GM12865 (cell line): ENCODE results near the gene MGRN1.

Experiments used
- DNase-seq: peaks from one replicate; pipeline ENCODE4 v3.0.0; 2010; ENCODE audit warnings: low read depth
- H3K4me3 ChIP-seq: 2 replicates; pipeline ENCODE4 v1.5.1; 2011; ENCODE audit warnings: mild to moderate bottlenecking, low read depth, low read length, control low read depth
- CTCF ChIP-seq: IDR thresholded peaks from 2 replicates; pipeline ENCODE4 v1.5.1; 2011; ENCODE audit warnings: low read length, control low read depth, low read depth, inconsistent platforms; ENCODE audit not compliant: insufficient read depth; ENCODE audit errors: missing control alignments

The MGRN1 gene

GRCh38 chr16:4614571-4615383 is 9.8 kb upstream of the MGRN1 start, which contains the start of gene UBALD1:
UBALD1 (minus strand) TSS chr16:4614888; CDS start chr16:4614797, 91 bp downstream.
- H3K4me3 ChIP-seq = peak within 1 kb of the TSS; percentile 70
- DNase-seq = peak; percentile 95
- no peak for TF ChIP-seq CTCF

GRCh38 chr16:4615384-4616046 is 9.1 kb upstream of the MGRN1 start:
- no peak for DNase-seq
- no peak for TF ChIP-seq CTCF
- H3K4me3 ChIP-seq = peak overlapping the region; percentile 70

GRCh38 chr16:4616047-4616811 is 8.4 kb upstream of the MGRN1 start:
- H3K4me3 ChIP-seq = peak overlapping the region; percentile 70

GRCh38 chr16:4617880-4618279 is 6.7 kb upstream of the MGRN1 start:
- no peak for TF ChIP-seq CTCF
- DNase-seq = no peak
- H3K4me3 ChIP-seq = no peak overlapping the region

More at GRCh38 chr16:4616047-4616811, 8.4 kb upstream of the MGRN1 start:
- peak; percentile 100 for DNase-seq
- TF ChIP-seq CTCF = peak; percentile 46

- TF ChIP-seq CTCF = no peak
- no peak for DNase-seq
- H3K4me3 ChIP-seq = no peak overlapping the region
These were observed 5.8 kb upstream of the MGRN1 start for GRCh38 chr16:4618645-4619418.

- no peak for TF ChIP-seq CTCF
- peak overlapping the region; percentile 66; the same call in 1 of the 2 replicates for H3K4me3 ChIP-seq
- DNase-seq = no peak
These were observed 1.0 kb upstream of the MGRN1 start for GRCh38 chr16:4623593-4623992.
